HEK293 (cell line): ENCODE data around the gene CCND1.

Source experiments
- CTCF ChIA-PET: fragments of 350-600 bp; formaldehyde crosslinking; extraction: SDS; loops from one replicate; lab custom pipeline; 2021; ENCODE audit warnings: antibody characterized with exemption; lab: Yijun Ruan, JAX
- POLR2A ChIA-PET: fragments of 300-600 bp; formaldehyde crosslinking; extraction: SDS; loops from one replicate; lab custom pipeline; 2020; ENCODE audit warnings: antibody characterized with exemption, inconsistent platforms; lab: Yijun Ruan, JAX
- H3K27ac ChIP-seq: fragments of 200-500 bp; sonication (Bioruptor generic); 2 replicates; pipeline ENCODE4 v1.5.1; 2014; ENCODE audit warnings: low read depth, low read length, control low read depth, inconsistent platforms; ENCODE audit errors: extremely low read depth
- H3K36me3 ChIP-seq, 2 experiments: fragments of 200-500 bp in 1 of 2; sonication (Bioruptor generic) in 1 of 2; 1 replicate in 1 of 2; 2 replicates in 1 of 2; pipeline ENCODE4 v1.5.1; 2014 to 2017; ENCODE audit warnings: inconsistent platforms in 2 of 2, low read length in 2 of 2; ENCODE audit not compliant: control insufficient read depth in 2 of 2, insufficient read depth in 1 of 2
- H3K4me1 ChIP-seq: fragments of 200-500 bp; sonication (Bioruptor generic); 2 replicates; pipeline ENCODE4 v1.5.1; 2014; ENCODE audit warnings: mild to moderate bottlenecking, low read length, inconsistent platforms; ENCODE audit not compliant: control insufficient read depth, insufficient read depth
- H3K4me3 ChIP-seq: 2 replicates; pipeline ENCODE4 v1.5.1; 2011; ENCODE audit warnings: low read depth, mild to moderate bottlenecking, control low read depth, low read length, moderate library complexity
- H3K9me3 ChIP-seq: fragments of 200-500 bp; sonication (Bioruptor generic); 2 replicates; pipeline ENCODE4 v1.5.1; 2014; ENCODE audit warnings: low read depth, low read length, inconsistent platforms; ENCODE audit not compliant: control insufficient read depth, insufficient read depth
- TRIM28 ChIP-seq: IDR thresholded peaks from 2 replicates; pipeline ENCODE4 v1.6.1; 2011; ENCODE audit warnings: low read length, control low read depth, borderline replicate concordance
- YY1 ChIP-seq: fragments of 450-650 bp; formaldehyde crosslinking; IDR thresholded peaks from 2 replicates; pipeline ENCODE4 v1.5.1; 2018; ENCODE audit warnings: missing biosample characterization, missing genetic modification characterization
- ZBTB20 ChIP-seq: fragments of 450-650 bp; formaldehyde crosslinking; IDR thresholded peaks from 2 replicates; pipeline ENCODE4 v1.5.1; 2016; ENCODE audit warnings: missing biosample characterization, missing genetic modification characterization
- ZNF112 ChIP-seq: fragments of 450-650 bp; formaldehyde crosslinking; IDR thresholded peaks from 2 replicates; pipeline ENCODE4 v1.5.0; 2017; ENCODE audit warnings: missing biosample characterization, missing genetic modification characterization
- ZNF138 ChIP-seq: fragments of 450-650 bp; formaldehyde crosslinking; IDR thresholded peaks from 2 replicates; pipeline ENCODE4 v1.5.1; 2016; ENCODE audit warnings: missing biosample characterization, missing genetic modification characterization, borderline replicate concordance
- ZNF202 ChIP-seq: fragments of 450-650 bp; formaldehyde crosslinking; IDR thresholded peaks from 2 replicates; pipeline ENCODE4 v1.5.1; 2016; ENCODE audit warnings: missing biosample characterization, missing genetic modification characterization, borderline replicate concordance
- ZNF221 ChIP-seq: fragments of 450-650 bp; formaldehyde crosslinking; IDR thresholded peaks from 2 replicates; pipeline ENCODE4 v1.5.1; 2017; ENCODE audit warnings: missing biosample characterization, missing genetic modification characterization, borderline replicate concordance
- ZNF341 ChIP-seq: fragments of 450-650 bp; formaldehyde crosslinking; IDR thresholded peaks from 2 replicates; pipeline ENCODE4; 2016; ENCODE audit warnings: low read depth, missing biosample characterization, missing genetic modification characterization
- ZNF350 ChIP-seq: fragments of 450-650 bp; formaldehyde crosslinking; IDR thresholded peaks from 2 replicates; pipeline ENCODE4 v1.5.0; 2017; ENCODE audit warnings: missing biosample characterization, mild to moderate bottlenecking, missing genetic modification characterization
- ZNF354C ChIP-seq: fragments of 450-650 bp; formaldehyde crosslinking; IDR thresholded peaks from 2 replicates; pipeline ENCODE4 v1.5.1; 2016; ENCODE audit warnings: missing biosample characterization, missing genetic modification characterization, low read depth, borderline replicate concordance
- ZNF404 ChIP-seq: fragments of 450-650 bp; formaldehyde crosslinking; IDR thresholded peaks from 2 replicates; pipeline ENCODE4 v1.5.1; 2017; ENCODE audit warnings: missing biosample characterization, missing genetic modification characterization
- ZNF423 ChIP-seq: fragments of 450-650 bp; formaldehyde crosslinking; IDR thresholded peaks from 2 replicates; pipeline ENCODE4 v1.5.1; 2016; ENCODE audit warnings: missing biosample characterization, missing genetic modification characterization
- ZNF549 ChIP-seq: fragments of 450-650 bp; IDR thresholded peaks from 2 replicates; pipeline ENCODE4 v1.5.1; 2018; ENCODE audit warnings: missing biosample characterization, missing genetic modification characterization, mild to moderate bottlenecking, inconsistent platforms, moderate library complexity
- ZNF600 ChIP-seq: fragments of 450-650 bp; formaldehyde crosslinking; IDR thresholded peaks from 2 replicates; pipeline ENCODE4 v1.5.1; 2016; ENCODE audit warnings: missing biosample characterization, missing genetic modification characterization
- ZNF670 ChIP-seq: fragments of 450-650 bp; formaldehyde crosslinking; IDR thresholded peaks from 2 replicates; pipeline ENCODE4 v1.5.1; 2016; ENCODE audit warnings: missing biosample characterization, missing genetic modification characterization, low read depth
- ZNF785 ChIP-seq: fragments of 450-650 bp; formaldehyde crosslinking; IDR thresholded peaks from 2 replicates; pipeline ENCODE4 v1.5.1; 2016; ENCODE audit warnings: missing biosample characterization, missing genetic modification characterization
- ZXDB ChIP-seq: fragments of 450-650 bp; formaldehyde crosslinking; IDR thresholded peaks from 2 replicates; pipeline ENCODE4 v1.5.1; 2016; ENCODE audit warnings: missing biosample characterization, missing genetic modification characterization
- TF ChIP-seq, protein P1 (sequence below): fragments of 450-650 bp; formaldehyde crosslinking; IDR thresholded peaks from 2 replicates; pipeline ENCODE4; 2016; ENCODE audit warnings: missing biosample characterization, missing genetic modification characterization
- TF ChIP-seq, protein P2 (sequence below): fragments of 450-650 bp; formaldehyde crosslinking; IDR thresholded peaks from 2 replicates; pipeline ENCODE4 v1.5.1; 2016; ENCODE audit warnings: missing biosample characterization, missing genetic modification characterization, borderline replicate concordance
- TF ChIP-seq, protein P3 (sequence below): fragments of 450-650 bp; formaldehyde crosslinking; IDR thresholded peaks from 2 replicates; pipeline ENCODE4 v1.5.1; 2016; ENCODE audit warnings: missing biosample characterization, missing genetic modification characterization

Gene CCND1

DNA sequence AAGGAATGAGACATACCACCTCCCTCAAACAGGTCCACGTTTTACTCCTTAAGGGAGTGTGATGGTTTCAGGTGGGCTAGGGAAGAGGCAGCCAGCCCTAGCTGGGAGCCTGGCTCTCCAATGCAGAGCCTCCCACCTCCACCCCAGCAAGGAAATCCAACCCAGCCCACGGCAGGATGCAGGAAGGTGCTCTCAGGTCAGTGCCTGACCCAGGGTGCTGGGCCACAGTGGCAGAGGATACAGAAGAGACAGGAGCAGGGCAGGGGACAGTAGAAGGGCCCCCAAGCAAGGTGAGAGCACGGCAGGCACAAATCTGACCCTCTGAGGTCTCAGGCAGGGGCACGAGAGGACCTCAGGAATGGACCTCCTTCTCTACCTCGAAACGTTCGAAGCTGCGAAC, 26.9 kb upstream of the CCND1 start (continued):
- TF ChIP-seq, protein P1, sequence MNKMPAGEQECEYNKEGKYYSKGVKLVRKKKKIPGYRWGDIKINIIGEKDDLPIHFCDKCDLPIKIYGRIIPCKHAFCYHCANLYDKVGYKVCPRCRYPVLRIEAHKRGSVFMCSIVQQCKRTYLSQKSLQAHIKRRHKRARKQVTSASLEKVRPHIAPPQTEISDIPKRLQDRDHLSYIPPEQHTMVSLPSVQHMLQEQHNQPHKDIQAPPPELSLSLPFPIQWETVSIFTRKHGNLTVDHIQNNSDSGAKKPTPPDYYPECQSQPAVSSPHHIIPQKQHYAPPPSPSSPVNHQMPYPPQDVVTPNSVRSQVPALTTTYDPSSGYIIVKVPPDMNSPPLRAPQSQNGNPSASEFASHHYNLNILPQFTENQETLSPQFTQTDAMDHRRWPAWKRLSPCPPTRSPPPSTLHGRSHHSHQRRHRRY: no peak
- TF ChIP-seq, protein P2, sequence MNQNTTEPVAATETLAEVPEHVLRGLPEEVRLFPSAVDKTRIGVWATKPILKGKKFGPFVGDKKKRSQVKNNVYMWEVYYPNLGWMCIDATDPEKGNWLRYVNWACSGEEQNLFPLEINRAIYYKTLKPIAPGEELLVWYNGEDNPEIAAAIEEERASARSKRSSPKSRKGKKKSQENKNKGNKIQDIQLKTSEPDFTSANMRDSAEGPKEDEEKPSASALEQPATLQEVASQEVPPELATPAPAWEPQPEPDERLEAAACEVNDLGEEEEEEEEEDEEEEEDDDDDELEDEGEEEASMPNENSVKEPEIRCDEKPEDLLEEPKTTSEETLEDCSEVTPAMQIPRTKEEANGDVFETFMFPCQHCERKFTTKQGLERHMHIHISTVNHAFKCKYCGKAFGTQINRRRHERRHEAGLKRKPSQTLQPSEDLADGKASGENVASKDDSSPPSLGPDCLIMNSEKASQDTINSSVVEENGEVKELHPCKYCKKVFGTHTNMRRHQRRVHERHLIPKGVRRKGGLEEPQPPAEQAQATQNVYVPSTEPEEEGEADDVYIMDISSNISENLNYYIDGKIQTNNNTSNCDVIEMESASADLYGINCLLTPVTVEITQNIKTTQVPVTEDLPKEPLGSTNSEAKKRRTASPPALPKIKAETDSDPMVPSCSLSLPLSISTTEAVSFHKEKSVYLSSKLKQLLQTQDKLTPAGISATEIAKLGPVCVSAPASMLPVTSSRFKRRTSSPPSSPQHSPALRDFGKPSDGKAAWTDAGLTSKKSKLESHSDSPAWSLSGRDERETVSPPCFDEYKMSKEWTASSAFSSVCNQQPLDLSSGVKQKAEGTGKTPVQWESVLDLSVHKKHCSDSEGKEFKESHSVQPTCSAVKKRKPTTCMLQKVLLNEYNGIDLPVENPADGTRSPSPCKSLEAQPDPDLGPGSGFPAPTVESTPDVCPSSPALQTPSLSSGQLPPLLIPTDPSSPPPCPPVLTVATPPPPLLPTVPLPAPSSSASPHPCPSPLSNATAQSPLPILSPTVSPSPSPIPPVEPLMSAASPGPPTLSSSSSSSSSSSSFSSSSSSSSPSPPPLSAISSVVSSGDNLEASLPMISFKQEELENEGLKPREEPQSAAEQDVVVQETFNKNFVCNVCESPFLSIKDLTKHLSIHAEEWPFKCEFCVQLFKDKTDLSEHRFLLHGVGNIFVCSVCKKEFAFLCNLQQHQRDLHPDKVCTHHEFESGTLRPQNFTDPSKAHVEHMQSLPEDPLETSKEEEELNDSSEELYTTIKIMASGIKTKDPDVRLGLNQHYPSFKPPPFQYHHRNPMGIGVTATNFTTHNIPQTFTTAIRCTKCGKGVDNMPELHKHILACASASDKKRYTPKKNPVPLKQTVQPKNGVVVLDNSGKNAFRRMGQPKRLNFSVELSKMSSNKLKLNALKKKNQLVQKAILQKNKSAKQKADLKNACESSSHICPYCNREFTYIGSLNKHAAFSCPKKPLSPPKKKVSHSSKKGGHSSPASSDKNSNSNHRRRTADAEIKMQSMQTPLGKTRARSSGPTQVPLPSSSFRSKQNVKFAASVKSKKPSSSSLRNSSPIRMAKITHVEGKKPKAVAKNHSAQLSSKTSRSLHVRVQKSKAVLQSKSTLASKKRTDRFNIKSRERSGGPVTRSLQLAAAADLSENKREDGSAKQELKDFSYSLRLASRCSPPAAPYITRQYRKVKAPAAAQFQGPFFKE (tag by site-specific recombination): no peak
- no peak for TF ChIP-seq ZBTB20 (tag by site-specific recombination)
- no peak for TF ChIP-seq ZNF112 (tag by site-specific recombination)
- no peak for TF ChIP-seq ZXDB (tag by site-specific recombination)
- TF ChIP-seq ZNF138 (tag by site-specific recombination): no peak
- TF ChIP-seq ZNF404 (tag by site-specific recombination): no peak
- TF ChIP-seq YY1 (tag by site-specific recombination): no peak
- no peak for TF ChIP-seq ZNF221 (tag by site-specific recombination)
- no peak for TF ChIP-seq ZNF350 (tag by site-specific recombination)
- no peak for TF ChIP-seq ZNF202
- TF ChIP-seq, all 188 proteins: peak for 0

DNA sequence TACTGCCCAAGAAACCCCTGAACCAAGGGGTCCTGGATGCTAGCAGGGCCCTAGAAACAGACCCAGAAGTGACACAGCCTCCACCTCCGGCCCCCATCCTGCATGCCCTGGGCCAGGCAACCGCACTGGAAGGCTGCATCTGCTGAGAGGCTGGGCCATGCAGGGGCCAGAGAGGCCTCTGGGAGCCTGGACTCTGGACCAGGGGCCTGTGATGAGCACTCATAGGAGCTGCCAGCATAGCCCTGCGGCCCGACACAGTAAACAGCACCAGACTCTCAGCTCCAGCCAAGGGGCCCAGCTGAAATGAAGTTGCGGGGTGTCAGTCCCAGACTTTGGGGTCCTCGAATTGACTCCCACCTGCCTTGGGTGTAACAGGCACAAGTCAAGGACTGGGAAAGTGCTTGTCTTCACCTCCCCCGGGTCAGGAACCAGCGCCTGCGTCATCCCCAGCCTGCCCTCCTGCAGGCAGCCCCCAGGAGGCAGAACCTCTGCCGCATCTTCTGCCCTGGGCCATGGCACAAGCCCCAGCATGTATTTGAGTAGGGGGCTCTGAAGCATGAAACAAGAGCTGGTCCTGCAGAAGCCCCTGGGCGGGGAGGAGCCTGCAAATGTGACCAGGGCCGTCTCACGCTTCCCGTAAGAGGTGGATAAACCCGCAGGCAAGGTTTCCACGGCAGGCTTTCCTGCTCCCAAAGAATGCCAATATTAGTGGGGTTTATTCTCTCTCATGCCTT, 25.2 kb upstream of the CCND1 start:
- ChIA-PET POLR2A (no interaction called here), CTCF (no interaction called here)
- no peaks in the 10 kb centered on the region for H3K4me1 ChIP-seq
- no peak for TF ChIP-seq ZNF549 (tag by site-specific recombination)
- TF ChIP-seq ZNF341: no peak
- TF ChIP-seq, protein P3, sequence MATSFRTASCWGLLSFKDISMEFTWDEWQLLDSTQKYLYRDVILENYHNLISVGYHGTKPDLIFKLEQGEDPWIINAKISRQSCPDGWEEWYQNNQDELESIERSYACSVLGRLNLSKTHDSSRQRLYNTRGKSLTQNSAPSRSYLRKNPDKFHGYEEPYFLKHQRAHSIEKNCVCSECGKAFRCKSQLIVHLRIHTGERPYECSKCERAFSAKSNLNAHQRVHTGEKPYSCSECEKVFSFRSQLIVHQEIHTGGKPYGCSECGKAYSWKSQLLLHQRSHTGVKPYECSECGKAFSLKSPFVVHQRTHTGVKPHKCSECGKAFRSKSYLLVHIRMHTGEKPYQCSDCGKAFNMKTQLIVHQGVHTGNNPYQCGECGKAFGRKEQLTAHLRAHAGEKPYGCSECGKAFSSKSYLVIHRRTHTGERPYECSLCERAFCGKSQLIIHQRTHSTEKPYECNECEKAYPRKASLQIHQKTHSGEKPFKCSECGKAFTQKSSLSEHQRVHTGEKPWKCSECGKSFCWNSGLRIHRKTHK (tag by site-specific recombination): no peak
- TF ChIP-seq ZNF785: no peak
- no peak for TF ChIP-seq ZNF354C (tag by site-specific recombination)
- TF ChIP-seq ZXDB (tag by site-specific recombination): no peak
- no peak for TF ChIP-seq TRIM28
- no peak for TF ChIP-seq ZNF350 (tag by site-specific recombination)
- no peak for TF ChIP-seq ZNF423 (tag by site-specific recombination)
- TF ChIP-seq ZNF670: no peak
- TF ChIP-seq ZNF600 (tag by site-specific recombination): no peak
- no peak overlapping the region for H3K4me3 ChIP-seq
- no peaks in the 10 kb centered on the region for H3K36me3 ChIP-seq
- H3K9me3 ChIP-seq: no peaks in the 10 kb centered on the region
- H3K27ac ChIP-seq: no peak overlapping the region
